ENCODE data around the gene BRD3OS.
"Not testable (repeated sequence)": the region's sequence is repeated elsewhere in the genome, so short reads cannot be mapped to it uniquely, and the experiment has no call there.

Gene BRD3OS

GRCh38 chr9:134066526-134066912 lies 41.2 kb downstream of the BRD3OS start:
- FAIRE-seq, result no peak

GRCh38 chr9:134066913-134067851 lies 41.9 kb downstream of the BRD3OS start:
- FAIRE-seq, result no peak

GRCh38 chr9:134067904-134068743 lies 42.8 kb downstream of the BRD3OS start, which contains the start of gene BRD3:
Gene BRD3, minus strand, starts transcription at chr9:134068026. Its CDS starts 14,549 bp downstream, at chr9:134053477.
- FAIRE-seq, result no peak

- no peak for FAIRE-seq
These were observed 43.6 kb downstream of the BRD3OS start for GRCh38 chr9:134068744-134069479.

GRCh38 chr9:134069480-134070399 lies 44.5 kb downstream of the BRD3OS start:
- FAIRE-seq, result no peak

- no peak for FAIRE-seq
These were observed 45.9 kb downstream of the BRD3OS start for GRCh38 chr9:134071149-134071548.

- not testable (repeated sequence) for FAIRE-seq
These were observed 47.4 kb downstream of the BRD3OS start for GRCh38 chr9:134072683-134073082.

GRCh38 chr9:134073500-134073899 lies 48.2 kb downstream of the BRD3OS start:
- no peak for FAIRE-seq

- not testable (repeated sequence) for FAIRE-seq
These were observed 50.4 kb downstream of the BRD3OS start for GRCh38 chr9:134075689-134076088.

GRCh38 chr9:134076644-134077043 lies 51.4 kb downstream of the BRD3OS start:
- FAIRE-seq, result no peak
